Endothelial cell of umbilical vein (primary cell): ENCODE measurements around the gene CBLN3. TPM values are rescaled to one million over a fixed set of nuclear protein-coding genes. Genes with fewer than 3 reads are reported as not detected.

ENCODE experiments used
- BruUV-seq: library from RNA; stranded (reverse); fragments of 400-500 nt; replicated peaks from 2 replicates; lab custom pipeline; 2021; lab: Mats Ljungman, UMichigan
- CTCF ChIA-PET: fragments of 300-600, 350-600 bp; sonication (Branson Sonifier 250); formaldehyde crosslinking; loops from one replicate; lab custom pipeline; 2021; ENCODE audit warnings: antibody characterized with exemption, inconsistent platforms; lab: Charles Lee
- POLR2A ChIA-PET: fragments of 300-600, 350-600 bp; sonication (Branson Sonifier 250); formaldehyde crosslinking; loops from one replicate; lab custom pipeline; 2021; ENCODE audit warnings: antibody characterized with exemption, inconsistent platforms; lab: Charles Lee
- DNase-seq: peaks from one replicate; pipeline ENCODE4 v3.0.0-alpha.2; 2011; ENCODE audit warnings: low read depth, low spot score
- FAIRE-seq: peaks from 2 replicates; lab custom pipeline; 2011; peaks lifted over from hg19 to GRCh38; lab: Jason Lieb, UNC
- H2AFZ ChIP-seq: 2 replicates; pipeline ENCODE4 v1.6.0; 2012; ENCODE audit warnings: low read depth, low read length, control low read depth, inconsistent platforms
- H3K27ac ChIP-seq: 2 replicates; pipeline ENCODE4 v1.5.1; 2011; ENCODE audit warnings: low read depth, mild to moderate bottlenecking, control low read depth, low read length, moderate library complexity; ENCODE audit not compliant: insufficient read depth
- H3K27me3 ChIP-seq, 2 experiments: 2 replicates each; pipeline versions ENCODE4 v1.6.0 to v1.6.1; 2011; ENCODE audit warnings: low read length in 2 of 2, mixed read lengths in 1 of 2; ENCODE audit not compliant: control insufficient read depth in 2 of 2, insufficient read depth in 2 of 2
- H3K36me3 ChIP-seq, 2 experiments: 2 replicates in 1 of 2; 3 replicates in 1 of 2; pipeline ENCODE4 v1.5.1; 2011; ENCODE audit warnings: low read length in 2 of 2, mild to moderate bottlenecking in 1 of 2, moderate library complexity in 1 of 2; ENCODE audit not compliant: control insufficient read depth in 2 of 2, insufficient read depth in 2 of 2; ENCODE audit errors: extremely low read depth in 1 of 2
- H3K4me1 ChIP-seq: 3 replicates; pipeline ENCODE4 v1.5.1; 2011; ENCODE audit warnings: mild to moderate bottlenecking, low read length; ENCODE audit not compliant: control insufficient read depth, insufficient read depth; ENCODE audit errors: extremely low read depth
- H3K4me2 ChIP-seq: 2 replicates; pipeline ENCODE4 v1.6.1; 2011; ENCODE audit warnings: low read length, control low read depth, mixed read lengths; ENCODE audit not compliant: insufficient read depth
- H3K4me3 ChIP-seq, 3 experiments: fragments of 200-600 bp in 1 of 3; sonication (generic), shearing (Covaris generic) in 1 of 3; replicated peaks in 1 of 3; 2 replicates each; pipeline ENCODE4 v1.5.1; 2011 to 2016; ENCODE audit warnings: control low read depth in 3 of 3, low read length in 3 of 3, mild to moderate bottlenecking in 2 of 3, inconsistent platforms in 1 of 3, low read depth in 1 of 3, moderate library complexity in 1 of 3; ENCODE audit not compliant: insufficient read depth in 1 of 3
- H3K79me2 ChIP-seq: 2 replicates; pipeline ENCODE4 v1.6.0; 2012; ENCODE audit warnings: low read length, inconsistent platforms; ENCODE audit not compliant: control insufficient read depth, insufficient read depth
- H3K9ac ChIP-seq: replicated peaks from 2 replicates; pipeline ENCODE3; 2011; ENCODE audit warnings: low read length, control low read depth; ENCODE audit not compliant: insufficient read depth; ENCODE audit errors: extremely low read depth
- H3K9me1 ChIP-seq: replicated peaks from 3 replicates; pipeline ENCODE4 v1.6.0; 2011; ENCODE audit warnings: mild to moderate bottlenecking, low read length; ENCODE audit not compliant: control insufficient read depth, insufficient read depth; ENCODE audit errors: extremely low read depth
- H3K9me3 ChIP-seq: replicated peaks from 2 replicates; pipeline ENCODE4 v1.5.1; 2012; ENCODE audit warnings: low read length, inconsistent platforms; ENCODE audit not compliant: control insufficient read depth, insufficient read depth
- H4K20me1 ChIP-seq: replicated peaks from 2 replicates; pipeline ENCODE3; 2011; ENCODE audit warnings: mild to moderate bottlenecking, low read length; ENCODE audit not compliant: control insufficient read depth, insufficient read depth; ENCODE audit errors: extremely low read depth
- CTCF ChIP-seq, 2 donors: IDR thresholded peaks; 1 replicate in 1 of 2; 2 replicates in 1 of 2; pipeline ENCODE4 v1.5.1; 2011; ENCODE audit warnings: low read length in 2 of 2, mild to moderate bottlenecking in 2 of 2, moderate library complexity in 2 of 2, control low read depth in 1 of 2, inconsistent platforms in 1 of 2, low read depth in 1 of 2; ENCODE audit not compliant: insufficient read depth in 1 of 2; ENCODE audit errors: extremely low read depth in 1 of 2
- EZH2 ChIP-seq: IDR thresholded peaks from 2 replicates; pipeline ENCODE4 v1.6.1; 2012; ENCODE audit warnings: borderline replicate concordance, low read depth, mild to moderate bottlenecking, moderate library complexity, low read length, inconsistent platforms; ENCODE audit not compliant: severe bottlenecking
- FOS ChIP-seq: IDR thresholded peaks from 2 replicates; pipeline ENCODE4 v1.6.1; 2011; ENCODE audit warnings: mild to moderate bottlenecking, low read length, moderate library complexity, borderline replicate concordance; ENCODE audit not compliant: insufficient read depth
- GATA2 ChIP-seq: IDR thresholded peaks from 2 replicates; pipeline ENCODE4 v1.7.0; 2011; ENCODE audit warnings: low read depth, mild to moderate bottlenecking, moderate library complexity, mixed read lengths, low read length; ENCODE audit not compliant: insufficient read length, insufficient read depth
- JUN ChIP-seq: IDR thresholded peaks from 2 replicates; pipeline ENCODE4 v1.6.1; 2011; ENCODE audit warnings: borderline replicate concordance, low read depth; ENCODE audit not compliant: insufficient read length, insufficient read depth
- MYC ChIP-seq: IDR thresholded peaks from one replicate; pipeline ENCODE4 v1.6.1; 2011; ENCODE audit warnings: mild to moderate bottlenecking, low read depth, low read length
- POLR2A ChIP-seq: IDR thresholded peaks from 2 replicates; pipeline ENCODE4 v1.6.1; 2012; ENCODE audit warnings: low read depth, mild to moderate bottlenecking, control low read depth, low read length
- POLR2AphosphoS5 ChIP-seq: IDR thresholded peaks from 2 replicates; pipeline ENCODE4 v1.6.1; 2012; ENCODE audit warnings: low read depth, mild to moderate bottlenecking, control low read depth, low read length, moderate library complexity; ENCODE audit not compliant: insufficient read depth
- dilution Hi-C: fragments of 300-500 bp; cut with MboI; formaldehyde crosslinking; loops from one replicate; pipeline ENCODE4 v1.15.0; 2019; ENCODE audit warnings: low sequenced_read_pairs; ENCODE audit not compliant: extremely low pct_ligation_motif_present
- intact Hi-C: fragments of 100-400 bp; cut with micrococcal nuclease; formaldehyde crosslinking; loops from one replicate; pipeline ENCODE4 v1.10.0; 2022
- polyA plus RNA-seq, 4 experiments: library from polyadenylated mRNA; depleted of rRNA in 3 of 4; stranded (reverse) in 3 of 4; unstranded in 1 of 4; fragments of >200 nt; gene quantifications; 2 replicates each; pipeline versions ENCODE4 v1.2.1 to v1.2.3, GENCODE V29; 2011 to 2012; ENCODE audit warnings: missing spikeins in 1 of 4
- total RNA-seq: library from RNA; stranded (reverse); gene quantifications from 2 replicates; pipeline ENCODE4 v1.2.3, GENCODE V29; 2021
- TF ChIP-seq, protein P1 (sequence below): IDR thresholded peaks from 2 replicates; pipeline ENCODE4 v1.6.1; 2011; ENCODE audit not compliant: insufficient read depth, insufficient read length

Gene CBLN3
- total and polyA plus RNA-seq, 2 donors (not counting 3 experiments of a cell fraction or from before 2014, with no cell fraction given), result 7.9 to 8.6 TPM

DNA sequence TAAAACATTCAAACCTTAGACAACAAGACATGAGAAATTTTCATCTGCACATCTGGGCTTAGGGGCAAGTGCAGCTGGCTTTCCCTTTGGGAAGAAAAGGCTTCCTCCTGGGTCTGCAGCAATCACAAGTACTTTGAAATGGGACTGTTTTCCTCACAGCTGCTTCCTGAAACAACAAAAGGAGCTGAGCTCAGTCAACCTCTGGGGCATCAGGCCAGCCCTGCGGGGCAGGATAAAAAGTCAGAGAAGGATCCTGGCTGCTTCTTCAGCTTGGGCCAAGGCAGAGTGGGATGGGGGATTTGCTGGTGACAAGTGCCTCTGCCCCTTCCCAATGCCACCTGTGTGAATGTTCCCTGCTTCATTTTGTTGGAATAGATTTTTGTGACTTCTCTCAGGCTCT, 29.3 kb upstream of the CBLN3 start:
- BruUV-seq, result no TSS peak
- Histone ChIP-seq H3K27ac (no peak overlapping the region), H2AFZ (no peak overlapping the region), H3K79me2 (no peaks in the 10 kb centered on the region), H3K9me1 (no peaks in the 10 kb centered on the region), H3K4me3 (no peak overlapping the region), H3K4me2 (no peak overlapping the region), H3K36me3 (no peaks in the 10 kb centered on the region), H3K9me3 (no peaks in the 10 kb centered on the region), H3K27me3 (no peaks in the 10 kb centered on the region), H4K20me1 (no peaks in the 10 kb centered on the region), H3K9ac (no peak overlapping the region), H3K4me1 (no peaks in the 10 kb centered on the region)
- POLR2A ChIA-PET, result interaction anchor here (1.1 kb wide), 1 partner anchor 17 kb away, joined by 3 read pairs; no protein-coding TSS in a partner anchor
- TF ChIP-seq GATA2 (no peak), JUN (no peak), EZH2 (no peak), MYC (no peak), FOS (no peak), POLR2AphosphoS5 (no peak), POLR2A (no peak), CTCF (IDR thresholded peaks at IDR 0.05; ENCODE audit: extremely low read depth in 1 of 2, insufficient read depth in 1 of 2, low read depth in 1 of 2, low read length in 2 of 2) (no peak)
- TF ChIP-seq, protein P1, sequence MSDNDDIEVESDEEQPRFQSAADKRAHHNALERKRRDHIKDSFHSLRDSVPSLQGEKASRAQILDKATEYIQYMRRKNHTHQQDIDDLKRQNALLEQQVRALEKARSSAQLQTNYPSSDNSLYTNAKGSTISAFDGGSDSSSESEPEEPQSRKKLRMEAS, result no peak
- FAIRE-seq (no peak), DNase-seq (peak; percentile 83)
- intact Hi-C loops, result no loop called here
- CTCF ChIA-PET, result interaction anchor here (1.4 to 2.0 kb wide), 2 partner anchors 23 to 125 kb away, joined by 4 to 5 read pairs; no protein-coding TSS in a partner anchor
- dilution Hi-C loops, result no loop called here
